MM.1S (cell line): ENCODE measurements around the gene ATP6V0B.

Experiments used
- DNase-seq: peaks from one replicate; pipeline ENCODE4 v3.0.0-alpha.2; 2015
- H2AFZ ChIP-seq: fragments of 300-600 bp; sonication (generic); 2 replicates; pipeline ENCODE4 v1.6.0; 2016; ENCODE audit warnings: antibody characterized with exemption, low read length
- H3F3A ChIP-seq: fragments of 300-600 bp; sonication (generic); 2 replicates; pipeline ENCODE4 v1.6.1; 2016; ENCODE audit warnings: mild to moderate bottlenecking, antibody characterized with exemption, low read length, moderate library complexity, mixed read lengths; ENCODE audit not compliant: insufficient read depth
- H3K27ac ChIP-seq: fragments of 300-600 bp; sonication (generic); 2 replicates; pipeline ENCODE4 v1.5.1; 2016; ENCODE audit warnings: mild to moderate bottlenecking, low read length
- H3K27me3 ChIP-seq: fragments of 300-600 bp; sonication (generic); replicated peaks from 2 replicates; pipeline ENCODE4 v1.6.0; 2016; ENCODE audit warnings: low read length; ENCODE audit not compliant: insufficient read depth
- H3K36me3 ChIP-seq: fragments of 300-600 bp; sonication (generic); replicated peaks from 2 replicates; pipeline ENCODE4 v1.6.1; 2016; ENCODE audit warnings: mild to moderate bottlenecking, low read length, mixed read lengths; ENCODE audit not compliant: insufficient read depth
- H3K4me1 ChIP-seq: fragments of 300-600 bp; sonication (generic); 2 replicates; pipeline ENCODE4 v1.6.1; 2016; ENCODE audit warnings: low read length, mixed read lengths
- H3K4me2 ChIP-seq: fragments of 300-600 bp; sonication (generic); 2 replicates; pipeline ENCODE4 v1.6.0; 2016; ENCODE audit warnings: low read depth, low read length
- H3K4me3 ChIP-seq: fragments of 300-600 bp; sonication (generic); 2 replicates; pipeline ENCODE4 v1.5.1; 2016; ENCODE audit warnings: low read length, mixed read lengths
- H3K79me2 ChIP-seq: fragments of 300-600 bp; sonication (generic); 2 replicates; pipeline ENCODE4 v1.6.1; 2016; ENCODE audit warnings: mixed run types, low read length, mixed read lengths
- H3K9ac ChIP-seq: fragments of 300-600 bp; sonication (generic); 2 replicates; pipeline ENCODE4 v1.6.1; 2016; ENCODE audit warnings: low read length, mixed read lengths
- H3K9me2 ChIP-seq: fragments of 300-600 bp; sonication (generic); replicated peaks from 2 replicates; pipeline ENCODE4 v1.6.1; 2016; ENCODE audit warnings: mild to moderate bottlenecking, low read length, mixed read lengths; ENCODE audit not compliant: insufficient read depth
- H3K9me3 ChIP-seq: fragments of 300-600 bp; sonication (generic); replicated peaks from 2 replicates; pipeline ENCODE4 v1.6.1; 2016; ENCODE audit warnings: mild to moderate bottlenecking, low read length, mixed read lengths; ENCODE audit not compliant: insufficient read depth
- H4K20me1 ChIP-seq: fragments of 300-600 bp; sonication (generic); 2 replicates; pipeline ENCODE4 v1.6.1; 2016; ENCODE audit warnings: mild to moderate bottlenecking, low read length, moderate library complexity, mixed read lengths; ENCODE audit not compliant: insufficient read depth
- EZH2 ChIP-seq: fragments of 300-600 bp; sonication (generic); optimal IDR thresholded peaks from 2 replicates; pipeline ENCODE3; 2017; ENCODE audit warnings: low read depth, mild to moderate bottlenecking, antibody characterized with exemption, low read length, mixed read lengths
- EZH2phosphoT487 ChIP-seq: fragments of 300-600 bp; sonication (generic); IDR thresholded peaks from 2 replicates; pipeline ENCODE4 v1.6.1; 2018; ENCODE audit warnings: antibody characterized with exemption, low read length
- TF ChIP-seq, protein P1 (sequence below): fragments of 300-600 bp; sonication (generic); IDR thresholded peaks from 2 replicates; pipeline ENCODE4 v1.5.1; 2016; ENCODE audit warnings: antibody characterized with exemption, low read length, mixed read lengths

The ATP6V0B gene

GRCh38 chr1:43930949-43931275, 43.8 kb upstream of the ATP6V0B start:
- TF ChIP-seq EZH2phosphoT487 (no peak), EZH2 (no peak)
- TF ChIP-seq, protein P1, sequence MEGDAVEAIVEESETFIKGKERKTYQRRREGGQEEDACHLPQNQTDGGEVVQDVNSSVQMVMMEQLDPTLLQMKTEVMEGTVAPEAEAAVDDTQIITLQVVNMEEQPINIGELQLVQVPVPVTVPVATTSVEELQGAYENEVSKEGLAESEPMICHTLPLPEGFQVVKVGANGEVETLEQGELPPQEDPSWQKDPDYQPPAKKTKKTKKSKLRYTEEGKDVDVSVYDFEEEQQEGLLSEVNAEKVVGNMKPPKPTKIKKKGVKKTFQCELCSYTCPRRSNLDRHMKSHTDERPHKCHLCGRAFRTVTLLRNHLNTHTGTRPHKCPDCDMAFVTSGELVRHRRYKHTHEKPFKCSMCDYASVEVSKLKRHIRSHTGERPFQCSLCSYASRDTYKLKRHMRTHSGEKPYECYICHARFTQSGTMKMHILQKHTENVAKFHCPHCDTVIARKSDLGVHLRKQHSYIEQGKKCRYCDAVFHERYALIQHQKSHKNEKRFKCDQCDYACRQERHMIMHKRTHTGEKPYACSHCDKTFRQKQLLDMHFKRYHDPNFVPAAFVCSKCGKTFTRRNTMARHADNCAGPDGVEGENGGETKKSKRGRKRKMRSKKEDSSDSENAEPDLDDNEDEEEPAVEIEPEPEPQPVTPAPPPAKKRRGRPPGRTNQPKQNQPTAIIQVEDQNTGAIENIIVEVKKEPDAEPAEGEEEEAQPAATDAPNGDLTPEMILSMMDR, result no peak
- H3K79me2 ChIP-seq, result no peaks in the 10 kb centered on the region
- peaks cover 5% of the 10 kb centered on the region for H3K4me1 ChIP-seq
- H3K4me2 ChIP-seq, result no peak overlapping the region
- no peaks in the 10 kb centered on the region for H3K9me2 ChIP-seq
- no peaks in the 10 kb centered on the region for H3K27me3 ChIP-seq
- no peak for DNase-seq
- H4K20me1 ChIP-seq, result no peaks in the 10 kb centered on the region
- H3F3A ChIP-seq, result no peaks in the 10 kb centered on the region
- no peak overlapping the region for H2AFZ ChIP-seq
- no peak overlapping the region for H3K9ac ChIP-seq
- no peak overlapping the region for H3K4me3 ChIP-seq
- no peak overlapping the region for H3K27ac ChIP-seq
- no peaks in the 10 kb centered on the region for H3K9me3 ChIP-seq
- H3K36me3 ChIP-seq, result no peaks in the 10 kb centered on the region

DNA sequence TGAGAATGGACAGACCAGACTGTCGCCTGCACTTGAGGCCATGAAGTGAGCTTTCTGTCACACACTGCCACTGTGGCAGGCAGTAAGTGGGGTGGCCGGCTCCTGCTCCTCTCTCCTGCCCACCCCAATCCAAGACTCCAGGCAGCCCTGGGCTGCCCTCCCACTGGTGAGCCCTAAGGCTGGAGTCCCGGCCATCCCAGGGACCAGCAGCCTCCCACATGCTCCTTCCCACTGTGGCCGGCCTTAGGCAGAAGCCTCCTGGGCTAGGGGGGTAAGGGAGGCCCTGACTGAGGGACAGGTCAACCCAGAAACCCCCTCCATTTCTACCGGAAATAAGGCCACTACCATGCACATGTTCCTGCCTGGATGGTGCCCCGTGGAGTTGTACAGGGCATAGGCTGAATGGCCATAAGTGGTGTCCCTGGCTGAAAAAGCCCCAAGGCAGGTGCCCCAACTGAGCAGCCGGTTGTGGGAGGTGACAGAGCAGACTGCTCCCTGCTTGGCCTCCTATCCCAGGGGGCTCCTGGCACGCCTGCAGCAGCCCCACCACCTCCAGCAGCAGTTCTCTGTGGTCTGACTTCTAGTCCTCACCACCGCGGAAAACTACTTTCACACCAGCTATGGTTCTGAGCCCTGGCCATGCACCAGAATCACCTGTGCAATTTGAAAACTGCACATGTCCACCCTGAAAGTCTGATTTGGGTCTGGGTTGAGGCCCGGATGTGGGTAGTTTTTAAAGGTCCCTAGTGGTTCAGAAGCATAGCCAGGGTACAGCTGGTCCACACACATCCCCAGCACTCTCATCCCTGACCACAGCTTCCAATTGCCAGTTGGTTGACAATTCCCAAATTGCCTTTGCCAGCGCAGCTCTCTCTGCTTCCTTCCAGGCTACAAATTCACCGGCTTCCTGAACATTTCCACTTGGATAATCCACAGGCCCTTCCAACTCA, 42.8 kb upstream of the ATP6V0B start:
- Histone ChIP-seq H3F3A (no peaks in the 10 kb centered on the region), H3K4me3 (no peak overlapping the region), H3K9ac (no peak overlapping the region), H3K9me2 (no peaks in the 10 kb centered on the region), H3K9me3 (no peaks in the 10 kb centered on the region), H3K4me2 (no peak overlapping the region), H3K27me3 (no peaks in the 10 kb centered on the region), H3K36me3 (no peaks in the 10 kb centered on the region), H3K79me2 (no peaks in the 10 kb centered on the region), H2AFZ (no peak overlapping the region), H4K20me1 (no peaks in the 10 kb centered on the region), H3K27ac (no peak overlapping the region), H3K4me1 (peaks cover 5% of the 10 kb centered on the region)
- peak; percentile 14 for DNase-seq
- TF ChIP-seq EZH2phosphoT487 (no peak), EZH2 (no peak)
- TF ChIP-seq, protein P1, result no peak

GRCh38 chr1:43932786-43933385, 41.9 kb upstream of the ATP6V0B start:
- peaks cover 5% of the 10 kb centered on the region for H3K4me1 ChIP-seq
- H3F3A ChIP-seq, result no peaks in the 10 kb centered on the region
- no peak overlapping the region for H3K27ac ChIP-seq
- no peak for DNase-seq
- no peak overlapping the region for H3K4me3 ChIP-seq
- H3K9ac ChIP-seq, result no peak overlapping the region
- TF ChIP-seq EZH2 (no peak), EZH2phosphoT487 (no peak)
- TF ChIP-seq, protein P1, result no peak
- H3K79me2 ChIP-seq, result no peaks in the 10 kb centered on the region
- no peaks in the 10 kb centered on the region for H3K36me3 ChIP-seq
- no peaks in the 10 kb centered on the region for H3K27me3 ChIP-seq
- no peaks in the 10 kb centered on the region for H3K9me2 ChIP-seq
- no peak overlapping the region; the same call in 1 of the 2 replicates for H3K4me2 ChIP-seq
- no peak overlapping the region for H2AFZ ChIP-seq
- no peaks in the 10 kb centered on the region for H4K20me1 ChIP-seq
- no peaks in the 10 kb centered on the region for H3K9me3 ChIP-seq
